GM04503 (cell line): ENCODE measurements around the gene AVL9.
"Not testable (repeated sequence)": the region's sequence is repeated elsewhere in the genome, so short reads cannot be mapped to it uniquely, and the experiment has no call there.

Experiments
- DNase-seq: peaks from one replicate; pipeline ENCODE4 v3.0.0-alpha.2; 2012; ENCODE audit warnings: low read depth

The AVL9 gene

DNA sequence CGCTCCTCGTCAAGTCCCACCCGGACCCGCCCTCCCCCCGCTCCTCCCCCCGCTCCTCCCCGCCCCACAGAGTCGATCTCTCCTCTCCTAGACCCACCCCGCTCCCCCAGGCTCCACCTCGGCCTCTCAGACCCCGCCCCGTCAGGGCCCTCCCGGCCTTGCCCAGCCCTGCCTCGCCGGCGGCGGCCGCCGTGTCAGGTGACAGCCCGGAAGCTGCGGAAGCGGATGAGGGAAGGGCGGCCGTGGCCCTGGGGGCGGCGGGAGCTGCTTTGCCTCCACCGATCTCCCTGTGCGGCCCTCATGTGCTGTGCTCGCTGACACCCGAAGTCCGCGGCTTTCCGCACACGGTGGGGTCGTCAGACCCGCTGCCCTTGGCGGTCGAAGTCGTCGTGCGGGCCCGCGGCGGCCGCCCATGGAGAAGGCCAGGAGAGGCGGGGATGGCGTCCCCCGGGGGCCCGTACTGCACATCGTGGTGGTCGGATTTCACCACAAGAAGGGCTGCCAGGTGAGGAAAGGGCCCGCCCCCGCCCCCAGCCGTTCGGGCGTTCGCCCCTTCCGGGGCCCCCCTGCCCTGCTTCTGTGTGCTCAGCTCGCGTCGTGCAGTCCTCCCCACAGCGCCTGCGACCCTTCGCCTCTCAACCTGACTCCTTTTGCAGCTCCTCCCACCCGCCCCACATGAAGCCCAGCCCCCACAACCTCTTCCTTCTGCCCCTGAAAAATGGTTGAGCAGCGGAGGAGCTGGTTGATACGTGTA lies at the start of gene AVL9:
TSS of gene AVL9 (plus strand) at position 192 of the 754 bp plus-strand sequence. CDS start at position 413, 221 bp downstream.
- no peak for DNase-seq

- DNase-seq: no peak
These were observed 48.1 kb upstream of the AVL9 start for GRCh38 chr7:32447218-32447617.

- no peak for DNase-seq
These were observed 41.8 kb upstream of the AVL9 start for GRCh38 chr7:32453341-32454011.

DNA sequence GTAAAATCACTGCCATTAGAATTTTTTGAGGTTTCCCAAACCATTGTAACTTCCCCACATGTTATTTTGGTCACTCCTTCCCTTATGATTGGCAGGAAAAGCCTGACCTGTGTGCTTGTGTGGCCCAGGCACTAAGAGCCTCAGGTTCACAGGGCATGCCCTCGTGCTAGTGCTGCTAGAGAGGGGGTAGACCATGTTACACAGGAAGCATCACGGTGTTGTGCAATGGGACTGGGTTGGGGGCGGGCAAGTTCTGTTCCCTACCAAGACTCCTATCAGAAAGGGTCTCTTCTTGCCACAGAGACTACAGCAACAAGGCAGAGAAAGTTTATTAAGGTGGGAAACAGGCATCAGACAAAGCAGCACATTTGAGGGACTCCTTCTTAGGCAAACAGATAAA lies 37.3 kb upstream of the AVL9 start:
- DNase-seq: no peak

DNA sequence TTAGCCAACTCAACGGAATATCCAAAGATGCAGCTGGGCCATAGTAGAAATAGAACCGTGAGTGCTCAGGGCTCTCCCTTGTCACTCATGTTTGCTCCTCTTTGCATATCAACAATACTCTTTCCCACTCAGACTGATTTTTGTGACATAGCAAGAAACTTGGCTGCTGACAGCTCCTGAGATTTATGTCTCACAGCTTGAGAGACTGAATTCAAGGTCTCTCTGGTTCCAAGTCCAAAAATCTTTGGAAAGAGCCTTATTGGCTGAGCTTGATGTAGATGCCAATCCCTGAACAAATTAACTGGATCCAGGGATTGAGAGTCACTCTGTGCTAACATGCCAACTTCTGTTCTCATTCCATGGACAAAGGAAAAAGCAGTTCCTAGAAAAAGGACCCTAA lies 35.5 kb upstream of the AVL9 start:
- no peak for DNase-seq

DNA sequence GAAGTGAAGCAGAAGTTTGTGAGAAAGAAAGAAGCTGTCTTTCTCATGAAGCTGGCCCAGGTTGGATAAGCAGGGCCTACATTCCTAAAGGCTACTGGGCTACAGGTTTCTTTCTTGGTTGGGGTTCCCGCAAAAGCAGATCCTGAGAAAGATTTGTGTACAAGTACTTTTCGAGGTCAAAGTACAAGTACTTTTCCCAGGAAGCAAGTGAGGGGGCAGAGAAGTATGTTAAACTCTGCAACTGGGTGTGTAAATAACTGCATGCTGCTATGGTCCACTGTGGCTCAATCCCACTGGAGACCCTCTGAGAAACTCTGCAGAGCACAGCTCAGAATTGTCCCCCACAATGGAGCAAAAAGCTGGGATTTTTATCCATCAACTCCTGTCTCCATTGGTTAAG lies 33.8 kb upstream of the AVL9 start:
- no peak for DNase-seq

- DNase-seq: no peak
These were observed 32.8 kb upstream of the AVL9 start for GRCh38 chr7:32462451-32462850.

DNA sequence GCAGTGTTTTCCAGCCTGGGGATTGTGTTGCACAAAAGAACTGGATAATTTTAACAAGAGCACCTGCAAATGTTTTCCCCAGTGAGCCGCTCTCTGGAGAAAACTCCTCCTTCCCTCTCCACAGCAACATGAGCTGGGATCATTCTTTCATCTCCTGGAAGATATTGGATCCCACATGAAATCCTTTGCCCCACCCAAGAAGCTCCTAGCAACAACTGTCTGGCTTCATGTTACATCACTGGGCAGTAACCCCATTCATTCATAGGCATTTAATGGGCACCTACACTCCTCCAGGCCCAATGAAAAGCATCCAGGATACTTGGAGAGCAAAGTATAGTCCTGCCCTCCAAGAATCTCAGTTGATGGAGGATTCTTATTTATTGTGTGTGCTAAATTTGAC lies 32.3 kb upstream of the AVL9 start:
- no peak for DNase-seq

DNA sequence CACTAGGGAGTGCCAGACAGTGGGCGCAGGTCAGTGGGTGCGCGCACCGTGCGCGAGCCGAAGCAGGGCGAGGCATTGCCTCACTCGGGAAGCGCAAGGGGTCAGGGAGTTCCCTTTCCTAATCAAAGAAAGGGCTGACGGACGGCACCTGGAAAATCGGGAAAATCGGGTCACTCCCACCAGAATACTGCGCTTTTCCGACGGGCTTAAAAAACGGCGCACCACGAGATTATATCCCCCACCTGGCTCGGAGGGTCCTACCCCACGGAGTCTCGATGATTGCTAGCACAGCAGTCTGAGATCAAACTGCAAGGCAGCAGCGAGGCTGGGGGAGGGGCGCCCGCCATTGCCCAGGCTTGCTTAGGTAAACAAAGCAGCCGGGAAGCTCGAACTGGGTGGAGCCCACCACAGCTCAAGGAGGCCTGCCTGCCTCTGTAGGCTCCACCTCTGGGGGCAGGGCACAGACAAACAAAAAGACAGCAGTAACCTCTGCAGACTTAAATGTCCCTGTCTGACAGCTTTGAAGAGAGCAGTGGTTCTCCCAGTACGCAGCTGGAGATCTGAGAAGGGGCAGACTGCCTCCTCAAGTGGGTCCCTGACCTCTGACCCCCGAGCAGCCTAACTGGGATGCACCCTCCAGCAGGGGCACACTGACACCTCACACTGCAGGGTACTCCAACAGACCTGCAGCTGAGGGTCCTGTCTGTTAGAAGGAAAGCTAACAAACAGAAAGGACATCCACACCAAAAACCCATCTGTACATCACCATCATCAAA lies 30.5 kb upstream of the AVL9 start:
- DNase-seq: not testable (repeated sequence)

- DNase-seq: not testable (repeated sequence)
These were observed 25.3 kb upstream of the AVL9 start for GRCh38 chr7:32470004-32470403.

GRCh38 chr7:32470871-32471270 lies 24.4 kb upstream of the AVL9 start:
- DNase-seq: no peak

GRCh38 chr7:32472015-32472414 lies 23.3 kb upstream of the AVL9 start:
- DNase-seq: no peak

DNA sequence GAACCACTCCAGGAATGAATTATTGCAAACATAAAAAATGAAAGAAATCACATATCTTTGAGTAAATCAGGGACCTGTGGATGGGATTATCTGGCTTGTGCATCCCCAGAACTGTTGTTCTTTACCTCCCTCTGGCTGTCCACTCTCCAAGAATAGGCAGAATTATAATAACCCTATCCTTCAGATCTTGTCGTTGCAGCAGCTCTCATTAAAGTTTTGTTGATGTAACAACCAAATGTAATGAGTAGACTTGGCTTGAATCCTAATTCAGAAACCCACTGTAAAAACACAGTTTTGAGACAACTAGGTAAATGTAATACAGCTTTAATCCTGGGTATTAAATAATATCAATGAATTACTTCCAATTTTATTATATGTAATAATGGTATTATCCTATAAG lies 21.3 kb upstream of the AVL9 start:
- no peak for DNase-seq

GRCh38 chr7:32476816-32477648 lies 18.3 kb upstream of the AVL9 start:
- no peak for DNase-seq

- no peak for DNase-seq
These were observed 17.7 kb upstream of the AVL9 start for GRCh38 chr7:32477649-32477980.

- no peak for DNase-seq
These were observed 15.6 kb upstream of the AVL9 start for GRCh38 chr7:32479574-32480200.

- no peak for DNase-seq
These were observed 14.1 kb upstream of the AVL9 start for GRCh38 chr7:32481176-32481575.

DNA sequence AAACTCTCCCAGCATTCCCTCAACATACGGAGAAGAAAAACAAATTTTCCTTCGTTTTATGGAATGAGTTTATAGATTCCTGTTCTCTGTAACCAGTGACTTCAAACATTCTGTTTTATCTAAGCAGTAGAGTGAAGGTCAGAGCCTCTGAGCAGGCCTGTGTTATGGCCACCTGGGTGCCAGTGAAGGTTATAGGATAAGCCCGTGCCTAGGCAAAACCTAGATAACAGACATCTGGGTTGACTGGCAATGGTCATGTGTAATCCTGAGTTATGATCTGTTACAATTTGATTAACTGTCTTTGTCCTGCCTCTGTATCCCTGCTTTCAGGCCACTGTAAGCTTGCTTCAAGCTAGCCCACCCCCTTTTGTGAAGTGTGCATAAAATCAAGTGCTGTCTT lies 13.4 kb upstream of the AVL9 start:
- DNase-seq: no peak

DNA sequence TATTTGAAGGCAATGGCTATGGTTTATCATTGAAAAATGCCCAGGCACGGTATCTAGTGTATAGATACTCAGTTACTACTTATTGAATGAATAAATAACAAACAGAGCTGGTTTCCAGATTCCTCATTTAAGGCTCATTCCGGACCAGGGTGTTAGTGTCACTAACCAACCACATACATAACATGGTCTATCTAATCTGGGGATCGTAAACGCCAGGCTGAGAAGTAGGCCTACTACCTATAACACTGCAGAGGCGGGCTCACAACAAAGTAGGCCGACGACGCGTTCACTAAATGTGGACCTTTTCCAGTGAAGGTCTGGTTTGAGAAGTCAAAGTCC lies 5.5 kb upstream of the AVL9 start:
- DNase-seq: no peak

DNA sequence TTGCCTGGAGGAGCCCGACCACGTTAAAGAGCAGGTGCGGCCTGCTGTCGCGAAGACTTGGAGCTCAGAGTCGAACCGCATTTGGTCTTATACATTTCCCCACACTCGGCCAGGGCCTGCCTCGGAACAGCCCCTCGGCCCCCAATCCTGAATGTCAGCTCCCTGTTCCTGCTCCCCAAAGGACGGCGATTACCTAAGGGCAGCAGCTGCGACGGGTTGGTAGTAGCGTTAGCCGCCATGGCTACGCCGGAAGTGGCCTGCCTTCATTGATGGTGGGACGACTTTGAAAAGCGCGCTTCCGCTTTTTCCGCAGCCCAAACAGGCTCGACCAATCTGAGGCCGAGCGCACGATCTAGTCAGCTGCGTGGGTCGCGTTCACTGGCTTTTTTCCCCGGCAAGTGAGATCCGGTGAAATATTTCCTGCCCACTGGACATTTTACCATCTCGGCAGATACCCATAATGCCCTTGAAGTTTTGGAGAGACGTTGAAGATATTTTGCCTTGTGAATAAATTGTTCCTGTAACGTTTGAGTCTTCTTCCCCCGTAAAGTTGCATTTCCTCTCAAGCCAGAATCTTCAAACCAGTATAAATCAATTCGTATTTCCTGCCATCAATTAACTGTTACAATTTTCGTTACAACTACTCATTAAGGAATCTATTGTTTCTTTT lies 5.0 kb upstream of the AVL9 start, which contains the start of gene LSM5:
TSS of gene LSM5 (minus strand) at position 254 of the 670 bp plus-strand sequence. CDS start at position 239, 15 bp downstream.
- peak; percentile 73 for DNase-seq

- DNase-seq: no peak
These were observed 367 bp upstream of the AVL9 start for GRCh38 chr7:32494946-32495297.
